HepG2 (cell line): ENCODE measurements around the gene MPP3. TPM values are rescaled to one million over a fixed set of nuclear protein-coding genes. Genes with fewer than 3 reads are reported as not detected.
A peak's percentile ranks its signal among the peaks of the same experiment; 100 is the strongest.

Experiments used
- AFF4 ChIP-seq: sonication (generic); formaldehyde crosslinking; IDR thresholded peaks from 2 replicates; pipeline ENCODE4 v1.4.0; 2020; ENCODE audit warnings: missing genetic modification reagents
- ATF4 ChIP-seq, 2 experiments: fragments of 450-650 bp in 1 of 2; sonication (generic) in 1 of 2; formaldehyde crosslinking; IDR thresholded peaks; 2 replicates each; pipeline versions ENCODE4 v1.5.0 to v1.8.0; 2020 to 2022; ENCODE audit warnings: mild to moderate bottlenecking in 1 of 2, missing genetic modification reagents in 1 of 2
- HDAC2 ChIP-seq: sonication (generic); formaldehyde crosslinking; IDR thresholded peaks from 2 replicates; pipeline ENCODE4 v1.4.0; 2020; ENCODE audit warnings: missing genetic modification reagents
- KAT8 ChIP-seq: IDR thresholded peaks from 2 replicates; pipeline ENCODE4 v1.6.1; 2016; ENCODE audit warnings: missing genetic modification reagents, missing compliant biosample characterization
- NONO ChIP-seq, 2 experiments: fragments of 450-650 bp in 1 of 2; sonication (generic) in 1 of 2; formaldehyde crosslinking in 1 of 2; IDR thresholded peaks in 1 of 2; conservative IDR thresholded peaks in 1 of 2; 2 replicates each; pipeline versions ENCODE4 v1.6.1 to v1.8.0; 2017 to 2022; ENCODE audit warnings: mild to moderate bottlenecking in 1 of 2, missing genetic modification reagents in 1 of 2, moderate library complexity in 1 of 2
- SMC3 ChIP-seq: IDR thresholded peaks from 2 replicates; pipeline ENCODE4 v1.6.1; 2011; ENCODE audit warnings: low read length, improper control_type of control experiment
- TEF ChIP-seq: sonication (generic); formaldehyde crosslinking; IDR thresholded peaks from 2 replicates; pipeline ENCODE4 v1.5.0; 2020; ENCODE audit warnings: missing genetic modification reagents
- XRCC5 ChIP-seq: fragments of 200-400 bp; formaldehyde crosslinking; optimal IDR thresholded peaks from 2 replicates; pipeline ENCODE3; 2017; ENCODE audit warnings: mild to moderate bottlenecking, low read length
- YEATS4 ChIP-seq: sonication (generic); formaldehyde crosslinking; IDR thresholded peaks from 2 replicates; pipeline ENCODE4 v1.4.0; 2020; ENCODE audit warnings: missing genetic modification reagents, borderline replicate concordance
- ZBTB33 ChIP-seq: sonication (generic); formaldehyde crosslinking; IDR thresholded peaks from 2 replicates; pipeline ENCODE4 v1.4.0; 2020; ENCODE audit warnings: missing genetic modification reagents
- ZNF234 ChIP-seq: sonication (generic); formaldehyde crosslinking; conservative IDR thresholded peaks from 2 replicates; pipeline ENCODE4 v1.5.1; 2020; ENCODE audit warnings: mild to moderate bottlenecking, missing genetic modification reagents
- ZNF44 ChIP-seq: sonication (generic); formaldehyde crosslinking; IDR thresholded peaks from 2 replicates; pipeline ENCODE4 v1.5.1; 2020; ENCODE audit warnings: mild to moderate bottlenecking, missing genetic modification reagents
- ZNF691 ChIP-seq: sonication (generic); formaldehyde crosslinking; IDR thresholded peaks from 2 replicates; pipeline ENCODE4 v1.4.0; 2020; ENCODE audit warnings: missing genetic modification reagents, low read depth, mild to moderate bottlenecking, borderline replicate concordance
- ZNF737 ChIP-seq: sonication (generic); formaldehyde crosslinking; IDR thresholded peaks from 2 replicates; pipeline ENCODE4 v1.5.0; 2020; ENCODE audit warnings: missing genetic modification reagents, mild to moderate bottlenecking, borderline replicate concordance
- ZNF775 ChIP-seq: sonication (generic); formaldehyde crosslinking; IDR thresholded peaks from 2 replicates; pipeline ENCODE4 v1.4.0; 2020; ENCODE audit warnings: missing genetic modification reagents, mild to moderate bottlenecking, moderate library complexity, borderline replicate concordance
- polyA plus RNA-seq, 8 experiments: library from polyadenylated mRNA; depleted of rRNA in 3 of 8; stranded (reverse) in 7 of 8; unstranded in 1 of 8; fragments of >200 nt; fragmentation: Illumina TruSeq in 4 of 8; extraction: Trizol in 4 of 8; gene quantifications; 2 replicates each; pipeline versions ENCODE4 v1.2.1 to v1.2.3, GENCODE V29; 2011 to 2016; ENCODE audit warnings: low read depth in 4 of 8, missing spikeins in 1 of 8, mixed read lengths in 1 of 8; ENCODE audit not compliant: insufficient read depth in 1 of 8
- total RNA-seq, 5 experiments: library from RNA; depleted of rRNA; stranded (reverse); fragments of >200 nt; fragmentation: Illumina TruSeq; extraction: Trizol; gene quantifications; 2 replicates each; pipeline ENCODE4 v1.2.3, GENCODE V29; 2016; ENCODE audit warnings: low read depth in 1 of 5
- TF ChIP-seq, protein P1 (sequence below): sonication (generic); formaldehyde crosslinking; IDR thresholded peaks from 2 replicates; pipeline ENCODE4 v1.8.1; 2023; ENCODE audit warnings: missing genetic modification reagents, mild to moderate bottlenecking, borderline replicate concordance
- TF ChIP-seq, protein P2 (sequence below): sonication (generic); formaldehyde crosslinking; IDR thresholded peaks from 2 replicates; pipeline ENCODE4 v1.8.1; 2023; ENCODE audit warnings: mild to moderate bottlenecking, inconsistent platforms, moderate library complexity, missing genetic modification reagents, borderline replicate concordance

The MPP3 gene
- total and polyA plus RNA-seq, 2 of the 13 experiments (the other 11 are each of a cell fraction or from before 2014, with no cell fraction given): 0.91 to 1.8 TPM

- TF ChIP-seq ZNF775 (no peak), ZNF44 (0 out of 2 replicates have a peak, but pooled peaks have one; percentile 48), ATF4 (CRISPR knock-in tag; IDR thresholded peaks at IDR 0.05) (no peak), ZBTB33 (CRISPR knock-in tag) (peak; percentile 81), ZNF234 (no peak), XRCC5 (peak; percentile 99), SMC3 (peak; percentile 100), TEF (CRISPR knock-in tag) (no peak), HDAC2 (CRISPR knock-in tag) (peak; percentile 68; the same call in 1 of the 2 replicates), NONO (IDR thresholded peaks at IDR 0.05) (no peak), NONO (CRISPR knock-in tag; conservative IDR thresholded peaks at IDR 0.05) (no peak; the same call in 1 of the 2 replicates), YEATS4 (CRISPR knock-in tag) (no peak), KAT8 (CRISPR knock-in tag) (peak; percentile 69), ZNF691 (peak; percentile 66; the same call in 1 of the 2 replicates), ZNF737 (CRISPR knock-in tag) (no peak), AFF4 (CRISPR knock-in tag) (no peak)
- TF ChIP-seq, protein P1, sequence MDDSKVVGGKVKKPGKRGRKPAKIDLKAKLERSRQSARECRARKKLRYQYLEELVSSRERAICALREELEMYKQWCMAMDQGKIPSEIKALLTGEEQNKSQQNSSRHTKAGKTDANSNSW (CRISPR knock-in tag): no peak
- TF ChIP-seq, protein P2, sequence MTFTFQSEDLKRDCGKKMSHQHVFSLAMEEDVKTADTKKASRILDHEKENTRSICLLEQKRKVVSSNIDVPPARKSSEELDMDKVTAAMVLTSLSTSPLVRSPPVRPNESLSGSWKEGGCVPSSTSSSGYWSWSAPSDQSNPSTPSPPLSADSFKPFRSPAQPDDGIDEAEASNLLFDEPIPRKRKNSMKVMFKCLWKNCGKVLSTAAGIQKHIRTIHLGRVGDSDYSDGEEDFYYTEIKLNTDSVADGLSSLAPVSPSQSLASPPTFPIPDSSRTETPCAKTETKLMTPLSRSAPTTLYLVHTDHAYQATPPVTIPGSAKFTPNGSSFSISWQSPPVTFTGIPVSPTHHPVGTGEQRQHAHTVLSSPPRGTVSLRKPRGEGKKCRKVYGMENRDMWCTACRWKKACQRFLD (CRISPR knock-in tag): no peak
These were observed 72.6 kb downstream of the MPP3 start (continued) for GRCh38 chr17:43760254-43760852.
